Ovary (tissue), 10 donors: ENCODE measurements around the gene ARL6IP4. TPM values are rescaled to one million over a fixed set of nuclear protein-coding genes. Genes with fewer than 3 reads are reported as not detected.

Experiments used
- DNase-seq, 5 donors: peaks; one replicate each; pipeline ENCODE4 v3.0.0-alpha.2; 2019 to 2020
- H3K27ac ChIP-seq, 2 donors: fragments of 200-600 bp; one replicate each; pipeline versions ENCODE4 v1.5.1 to v1.8.0; 2019 to 2022
- H3K27me3 ChIP-seq: fragments of 200-600 bp; one replicate; pipeline ENCODE4 v1.8.0; 2022
- H3K36me3 ChIP-seq: fragments of 200-600 bp; sonication (generic); one replicate; pipeline ENCODE4 v1.5.1; 2019
- H3K4me1 ChIP-seq: one replicate; pipeline ENCODE4 v1.8.1; 2013; ENCODE audit warnings: mild to moderate bottlenecking, moderate library complexity; ENCODE audit not compliant: insufficient read depth
- H3K4me3 ChIP-seq: fragments of 200-600 bp; sonication (generic); one replicate; pipeline ENCODE4 v1.5.1; 2017
- H3K9me3 ChIP-seq, 2 donors: fragments of 200-600 bp in 1 of 2; sonication (generic) in 1 of 2; one replicate each; pipeline versions ENCODE4 v1.5.1 to v1.8.1; 2013 to 2019; ENCODE audit warnings: mild to moderate bottlenecking in 1 of 2, moderate library complexity in 1 of 2
- CTCF ChIP-seq, 3 donors: fragments of 450-650 bp in 2 of 3; fragments of 200-600 bp in 1 of 3; IDR thresholded peaks; one replicate each; pipeline versions ENCODE4 v1.5.1 to v1.8.0; 2016 to 2022; ENCODE audit warnings: antibody characterized with exemption in 3 of 3, mild to moderate bottlenecking in 1 of 3
- EP300 ChIP-seq: sonication (generic); formaldehyde crosslinking; IDR thresholded peaks from one replicate; pipeline ENCODE4 v1.6.1; 2017; ENCODE audit warnings: antibody characterized with exemption
- POLR2A ChIP-seq: fragments of 450-650 bp; IDR thresholded peaks from one replicate; pipeline ENCODE4 v1.6.1; 2017; ENCODE audit warnings: antibody characterized with exemption, mild to moderate bottlenecking, moderate library complexity
- WGBS, 3 donors: extraction: QIAGEN DNeasy Blood & Tissue Kit in 1 of 3; methylation state at CpG; one replicate each; pipeline versions ENCODE4 v1.1.5 to v1.1.7; 2013 to 2017; 5-methylcytosine and 5-hydroxymethylcytosine counted together
- intact Hi-C, 4 donors: fragments of 100-400 bp; cut with DNase I; formaldehyde crosslinking; loops; one replicate each; pipeline versions ENCODE4 v1.11.0 to v1.15.1; 2022 to 2023
- long read RNA-seq, 3 donors: library from polyadenylated mRNA in 2 of 3; unstranded in 2 of 3; transcript quantifications; one replicate each; pipeline ENCODE4 v2.0.0 and lab custom pipeline, GENCODE V29; 2021 to 2026
- polyA plus RNA-seq, 2 donors: library from polyadenylated mRNA; stranded (reverse); fragments of 200-250 nt in 1 of 2; fragments of 350-450 nt in 1 of 2; fragmentation: Illumina TruSeq in 1 of 2; extraction: RNeasy Lipid Tissue Mini Kit (QIAGEN cat#74804) in 1 of 2; gene quantifications; one replicate each; pipeline ENCODE4 v1.2.3, GENCODE V29; 2013 to 2014
- total RNA-seq, 7 donors: library from RNA; depleted of rRNA in 2 of 7; stranded (reverse); fragments of >200 nt in 2 of 7; fragmentation: NEBNext Ultra II Directional in 3 of 7; extraction: Animal tissue kit (Norgen Biotek cat#: 25700) in 3 of 7; gene quantifications; one replicate each; pipeline versions ENCODE4 v1.1.0 to v1.2.4, GENCODE V29; 2016 to 2023
- donor health status: DM: no; HTN: no; CAD: no; lungs with moderate emphysema.
- donor health status: DM: no; HTN: no; CAD: no.
- donor health status: Bipolar disorder and iron deficiency.
- donor health status: DM: yes; HTN: yes; CAD: no.
- donor health status: DM: no; HTN: no; CAD: no.
- donor health status: DM: yes; HTN: yes; CAD: no.

ARL6IP4 gene
- total RNA-seq (100 to 1,000 TPM; 158 to 216 (median 192) TPM), polyA plus RNA-seq (100 to 1,000 TPM in 1 of 2 donors, 10 to 100 TPM in 1; 65.4 to 313 TPM)
- long read RNA-seq, donor 1, transcript ARL6IP4-214 (5 exons, 1,273 nt): minor isoform, 6 of 263 reads
- long read RNA-seq, donor 1, transcript ARL6IP4-220 (6 exons, 1,591 nt): minor isoform, 46 of 263 reads
- long read RNA-seq, donor 1, transcript ARL6IP4-210 (6 exons, 1,491 nt): major isoform, 54 of 263 reads
- long read RNA-seq, donor 1, transcript ARL6IP4-201 (6 exons, 1,644 nt): minor isoform, 30 of 263 reads
- long read RNA-seq, donor 1, partial matches to known transcripts: 56 of 263 reads
- long read RNA-seq, donor 1, other reads (novel, unspliced or antisense): 65 of 263 reads
- long read RNA-seq, donor 2, transcript ARL6IP4-213 (2 exons, 562 nt): minor isoform, 13 of 197 reads
- long read RNA-seq, donor 2, transcript ARL6IP4-201 (6 exons, 1,644 nt): minor isoform, 7 of 197 reads
- long read RNA-seq, donor 2, transcript ARL6IP4-220 (6 exons, 1,591 nt): minor isoform, 19 of 197 reads
- long read RNA-seq, donor 2, transcript ARL6IP4-210 (6 exons, 1,491 nt): major isoform, 20 of 197 reads
- long read RNA-seq, donor 2, partial matches to known transcripts: 110 of 197 reads
- long read RNA-seq, donor 2, other reads (novel, unspliced or antisense): 16 of 197 reads
- long read RNA-seq, donor 3, transcript ARL6IP4-201 (6 exons, 1,644 nt): minor isoform, 22 of 279 reads
- long read RNA-seq, donor 3, transcript ARL6IP4-210 (6 exons, 1,491 nt): major isoform, 41 of 279 reads
- long read RNA-seq, donor 3, transcript ARL6IP4-220 (6 exons, 1,591 nt): minor isoform, 33 of 279 reads
- long read RNA-seq, donor 3, transcript ARL6IP4-208 (6 exons, 796 nt): minor isoform, 20 of 279 reads
- long read RNA-seq, donor 3, partial matches to known transcripts: 47 of 279 reads
- long read RNA-seq, donor 3, other reads (novel, unspliced or antisense): 98 of 279 reads

DNA sequence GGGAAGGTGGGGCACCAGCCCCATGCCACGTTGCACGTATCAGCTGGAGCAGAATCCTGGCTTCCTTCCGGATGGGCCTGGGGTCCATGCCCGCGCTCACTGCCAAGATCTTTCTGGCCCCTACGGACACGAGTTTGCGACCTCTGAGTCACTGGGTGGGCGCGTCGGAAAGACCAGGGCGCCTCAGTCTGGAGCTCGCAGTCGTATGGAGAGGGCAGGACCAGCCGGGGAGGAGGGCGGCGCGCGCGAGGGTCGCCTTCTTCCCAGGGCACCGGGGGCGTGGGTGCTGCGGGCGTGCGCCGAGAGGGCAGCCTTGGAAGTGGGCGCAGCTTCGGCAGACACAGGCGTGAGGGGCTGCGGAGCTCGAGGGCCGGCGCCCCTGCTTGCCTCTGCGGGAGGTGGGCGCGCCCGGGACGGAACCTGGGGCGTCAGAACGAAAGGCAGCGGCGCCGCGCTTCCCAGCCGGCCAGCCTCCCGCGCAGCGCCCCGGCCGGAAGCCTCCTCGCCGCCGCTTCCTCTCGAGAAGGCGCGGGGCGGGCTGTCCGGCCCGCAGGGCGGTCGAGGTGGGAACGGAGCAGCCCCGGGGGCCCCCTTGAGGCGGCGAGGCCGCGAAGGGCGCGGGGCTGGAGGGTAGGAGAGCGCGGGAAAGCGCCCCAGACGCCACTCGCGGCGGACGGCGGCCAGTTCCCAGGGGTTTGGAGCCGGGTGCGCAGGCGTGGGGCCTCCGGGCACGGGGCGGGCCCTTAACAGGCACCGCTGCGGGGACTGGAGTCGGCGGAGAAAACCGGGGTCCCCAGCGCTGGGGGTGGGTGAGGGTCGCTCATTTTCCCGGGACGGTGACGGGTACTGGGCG is at the start of gene ARL6IP4:
ARL6IP4 (plus strand) TSS at position 499 of the 853 bp plus-strand sequence. CDS start 459 bp downstream, outside the sequence.
- peaks cover 32% of the 10 kb centered on the region for H3K4me1 ChIP-seq
- no peaks in the 10 kb centered on the region for H3K36me3 ChIP-seq
- intact Hi-C loops: loop anchor here in 3 of 4 donors (5.0 kb wide), 2 partner anchors 172 to 257 kb away; partner anchors contain the start of gene PITPNM2 (in 3 of the 3)
- 0 to 2% (median 0%) methylated on average over 65 to 96 of the region's 96 CpGs for WGBS, 3 donors
- TF ChIP-seq CTCF (IDR thresholded peaks at IDR 0.05) (peak in 1 of 3 donors; percentile 38), EP300 (no peak), POLR2A (peak; percentile 80)
- H3K27me3 ChIP-seq: no peaks in the 10 kb centered on the region
- no peaks in the 10 kb centered on the region for H3K9me3 ChIP-seq
- peak within 1 kb of the TSS; percentile 87 for H3K4me3 ChIP-seq
- peak; percentile 56 to 79 (median 70) for DNase-seq
- H3K27ac ChIP-seq: peak within 1 kb of the TSS; percentile 67 to 88

DNA sequence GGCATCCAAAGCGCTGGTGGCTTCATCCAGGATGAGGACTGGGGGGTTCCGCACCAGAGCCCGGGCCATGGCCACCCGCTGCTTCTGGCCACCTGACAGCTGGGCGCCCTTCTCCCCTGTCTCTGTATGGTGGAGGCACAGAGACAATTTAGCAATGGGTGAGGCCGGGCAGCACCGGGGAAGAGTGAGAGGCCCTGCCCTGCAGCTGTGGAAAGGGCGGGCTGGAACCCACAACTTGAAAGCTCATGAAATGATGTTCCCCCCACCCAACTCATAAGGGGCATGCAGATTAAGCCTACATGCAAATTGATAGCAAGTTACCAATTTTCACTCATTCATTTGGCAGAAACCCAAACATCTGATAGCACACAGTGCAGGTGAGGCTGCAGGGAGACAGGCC is 48.3 kb upstream of the ARL6IP4 start:
- Histone ChIP-seq H3K27me3 (no peaks in the 10 kb centered on the region), H3K27ac (no peak overlapping the region), H3K36me3 (no peaks in the 10 kb centered on the region), H3K4me3 (no peak overlapping the region), H3K9me3 (no peaks in the 10 kb centered on the region), H3K4me1 (no peaks in the 10 kb centered on the region)
- 91 to 94% (median 91%) methylated on average over 8 of the region's 8 CpGs for WGBS, 3 donors
- TF ChIP-seq CTCF (IDR thresholded peaks at IDR 0.05): no peak
- no peak for TF ChIP-seq EP300
- no peak for TF ChIP-seq POLR2A
- DNase-seq: no peak
- intact Hi-C loops: no loop called here

GRCh38 chr12:122934722-122935121 is 45.8 kb upstream of the ARL6IP4 start:
- WGBS, 3 donors: 63 to 72% (median 67%) methylated on average over 3 of the region's 3 CpGs
- Histone ChIP-seq H3K36me3 (no peaks in the 10 kb centered on the region), H3K4me3 (no peak overlapping the region), H3K27ac (no peak overlapping the region), H3K4me1 (no peaks in the 10 kb centered on the region), H3K27me3 (no peaks in the 10 kb centered on the region), H3K9me3 (no peaks in the 10 kb centered on the region)
- TF ChIP-seq POLR2A: no peak
- no peak for TF ChIP-seq EP300
- no peak for TF ChIP-seq CTCF (IDR thresholded peaks at IDR 0.05)
- intact Hi-C loops: no loop called here
- no peak for DNase-seq
